ENCODE measurements around the gene CPM. TPM values are rescaled to one million over a fixed set of nuclear protein-coding genes. Genes with fewer than 3 reads are reported as not detected.

Gene CPM
- total RNA-seq, 4 donors from 2014 or later = 25.7 to 60.4 (median 43.2) TPM

GRCh38 chr12:68911197-68911718, 21.7 kb downstream of the CPM start:
- 94 to 98% methylated on average over 2 of the region's 2 CpGs for WGBS, 2 donors
- no peak for DNase-seq
- Histone ChIP-seq H3K4me1 (no peaks in the 10 kb centered on the region), H3K27me3 (no peaks in the 10 kb centered on the region), H3K4me3 (replicated peaks in 1 of 3) (no peak overlapping the region), H3K9me3 (no peaks in the 10 kb centered on the region), H3K27ac (no peak overlapping the region), H3K36me3 (no peaks in the 10 kb centered on the region)
- TF ChIP-seq CTCF (IDR thresholded peaks at IDR 0.05) = no peak
- no peak for TF ChIP-seq POLR2A (IDR thresholded peaks at IDR 0.05)
- intact Hi-C loops (cut with DNase I) = no loop called here

DNA sequence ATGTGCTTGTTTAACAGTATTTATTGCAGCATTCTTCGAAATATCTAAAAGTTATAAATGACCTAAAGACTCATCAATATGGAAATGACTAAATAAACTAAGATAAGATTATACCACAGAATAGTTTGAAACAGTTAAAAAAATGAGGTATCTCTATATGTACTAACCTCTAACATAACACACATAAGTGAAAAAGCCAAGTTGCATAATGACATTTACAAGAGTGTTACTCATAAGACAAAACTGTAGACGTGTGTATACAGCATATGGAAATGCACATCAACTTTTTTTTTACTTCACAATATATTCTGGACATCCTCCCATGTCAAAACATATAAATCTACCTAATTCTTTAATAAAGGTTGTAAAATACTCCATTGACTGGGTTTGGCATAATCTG, 22.8 kb downstream of the CPM start:
- Histone ChIP-seq H3K4me3 (replicated peaks in 1 of 3) (no peak overlapping the region), H3K9me3 (no peaks in the 10 kb centered on the region), H3K36me3 (no peaks in the 10 kb centered on the region), H3K27me3 (no peaks in the 10 kb centered on the region), H3K27ac (no peak overlapping the region), H3K4me1 (no peaks in the 10 kb centered on the region)
- WGBS, 2 donors = 86 to 92% methylated on average over 2 of the region's 2 CpGs
- no peak for DNase-seq
- TF ChIP-seq POLR2A (IDR thresholded peaks at IDR 0.05) (no peak), CTCF (IDR thresholded peaks at IDR 0.05) (no peak)
- intact Hi-C loops (cut with DNase I) = no loop called here

GRCh38 chr12:68908076-68908475, 24.9 kb downstream of the CPM start:
- Histone ChIP-seq H3K27ac (no peak overlapping the region), H3K4me1 (no peaks in the 10 kb centered on the region), H3K36me3 (no peaks in the 10 kb centered on the region), H3K27me3 (no peaks in the 10 kb centered on the region), H3K4me3 (replicated peaks in 1 of 3) (no peak overlapping the region), H3K9me3 (no peaks in the 10 kb centered on the region)
- no peak for DNase-seq
- WGBS, 2 donors = 93 to 98% methylated on average over 4 of the region's 4 CpGs
- intact Hi-C loops (cut with DNase I) = no loop called here
- no peak for TF ChIP-seq CTCF (IDR thresholded peaks at IDR 0.05)
- no peak for TF ChIP-seq POLR2A (IDR thresholded peaks at IDR 0.05)

DNA sequence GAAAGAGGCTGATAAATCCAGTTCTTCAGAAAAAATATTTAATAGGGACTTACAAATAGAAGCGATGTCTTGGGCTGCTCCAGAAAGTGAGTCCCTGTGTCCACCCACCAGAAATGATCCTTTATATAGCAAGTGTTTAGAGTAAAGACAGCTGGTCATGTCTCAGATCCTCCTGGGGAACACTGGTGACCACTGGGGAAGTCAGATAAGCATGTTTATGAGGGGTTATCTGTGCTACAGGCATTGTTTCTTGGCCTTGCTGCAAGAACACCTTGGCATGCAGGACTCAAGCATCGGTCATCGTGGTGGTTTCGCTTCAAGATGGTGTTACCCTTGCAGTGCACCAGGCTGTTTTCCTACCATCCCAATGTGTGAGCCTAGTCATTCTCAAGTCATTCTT, 27.2 kb downstream of the CPM start:
- WGBS, 2 donors = 95 to 97% methylated on average over 4 of the region's 4 CpGs

More for the DNA sequence above, 27.2 kb downstream of the CPM start:
- DNase-seq = no peak
- H3K9me3 ChIP-seq = no peaks in the 10 kb centered on the region
- no peak for TF ChIP-seq CTCF (IDR thresholded peaks at IDR 0.05)
- H3K4me3 ChIP-seq (replicated peaks in 1 of 3) = no peak overlapping the region
- no peaks in the 10 kb centered on the region for H3K4me1 ChIP-seq
- intact Hi-C loops (cut with DNase I) = no loop called here
- H3K27ac ChIP-seq = no peak overlapping the region
- no peaks in the 10 kb centered on the region for H3K27me3 ChIP-seq
- H3K36me3 ChIP-seq = no peaks in the 10 kb centered on the region
